ENCODE data around the gene PIK3R5. TPM values are rescaled to one million over a fixed set of nuclear protein-coding genes. Genes with fewer than 3 reads are reported as not detected.

The PIK3R5 gene
- total and polyA plus RNA-seq, 2 donors from 2014 or later, result 0.45 to 19.1 TPM

DNA sequence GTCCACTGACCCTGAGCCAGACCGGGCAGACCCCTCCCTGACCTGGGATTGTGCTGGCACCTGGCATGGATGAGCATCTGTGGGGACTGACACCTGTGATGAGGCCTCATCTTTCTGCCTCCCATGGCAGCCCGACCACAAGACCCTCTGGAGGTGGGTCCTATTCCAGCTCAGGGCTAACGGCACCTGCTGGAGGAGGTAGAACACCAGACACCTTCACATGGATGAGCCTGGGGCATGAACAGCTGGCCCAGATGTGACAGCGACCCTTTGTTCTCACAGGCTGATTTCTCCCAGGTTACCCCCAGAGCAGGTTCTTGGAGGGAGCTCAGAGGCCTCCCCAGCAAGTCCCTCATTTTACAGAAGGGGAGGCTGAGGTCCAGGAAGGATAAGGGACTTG is 51.6 kb downstream of the PIK3R5 start:
- no peak for FAIRE-seq
- H3K4me1 ChIP-seq (ENCODE audit: control insufficient read depth in 2 of 3, insufficient read depth in 2 of 3, low read depth in 1 of 3, low read length in 3 of 3), result no peaks in the 10 kb centered on the region

DNA sequence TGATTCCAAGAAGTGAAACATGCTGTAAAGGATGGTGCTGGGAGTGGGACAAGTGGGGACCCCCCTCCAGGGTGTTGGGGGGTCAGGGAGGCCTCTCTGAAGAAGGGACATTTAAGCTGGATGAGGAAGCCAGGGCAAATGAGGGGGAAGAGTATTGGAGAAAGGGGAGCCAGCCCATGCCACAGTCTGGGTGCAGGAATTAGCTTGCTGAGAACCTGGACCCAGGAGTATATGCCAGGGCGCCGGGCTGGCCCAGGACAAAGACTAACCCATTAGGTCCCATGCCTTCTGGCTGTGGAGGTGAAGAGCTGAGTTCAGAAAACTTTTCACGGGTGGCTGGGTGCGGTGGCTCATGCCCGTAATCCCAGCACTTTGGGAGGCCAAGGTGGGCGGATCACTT is 52.4 kb downstream of the PIK3R5 start:
- DNase-seq (peak in 1 of 5 donors; percentile 50), FAIRE-seq (no peak)
- no peak overlapping the region for H3K9ac ChIP-seq (ENCODE audit: low read length in 3 of 3)
- TF ChIP-seq, protein P1, sequence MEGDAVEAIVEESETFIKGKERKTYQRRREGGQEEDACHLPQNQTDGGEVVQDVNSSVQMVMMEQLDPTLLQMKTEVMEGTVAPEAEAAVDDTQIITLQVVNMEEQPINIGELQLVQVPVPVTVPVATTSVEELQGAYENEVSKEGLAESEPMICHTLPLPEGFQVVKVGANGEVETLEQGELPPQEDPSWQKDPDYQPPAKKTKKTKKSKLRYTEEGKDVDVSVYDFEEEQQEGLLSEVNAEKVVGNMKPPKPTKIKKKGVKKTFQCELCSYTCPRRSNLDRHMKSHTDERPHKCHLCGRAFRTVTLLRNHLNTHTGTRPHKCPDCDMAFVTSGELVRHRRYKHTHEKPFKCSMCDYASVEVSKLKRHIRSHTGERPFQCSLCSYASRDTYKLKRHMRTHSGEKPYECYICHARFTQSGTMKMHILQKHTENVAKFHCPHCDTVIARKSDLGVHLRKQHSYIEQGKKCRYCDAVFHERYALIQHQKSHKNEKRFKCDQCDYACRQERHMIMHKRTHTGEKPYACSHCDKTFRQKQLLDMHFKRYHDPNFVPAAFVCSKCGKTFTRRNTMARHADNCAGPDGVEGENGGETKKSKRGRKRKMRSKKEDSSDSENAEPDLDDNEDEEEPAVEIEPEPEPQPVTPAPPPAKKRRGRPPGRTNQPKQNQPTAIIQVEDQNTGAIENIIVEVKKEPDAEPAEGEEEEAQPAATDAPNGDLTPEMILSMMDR (IDR thresholded peaks at IDR 0.05; ENCODE audit: borderline replicate concordance, extremely low read depth, insufficient read depth), result no peak
- no peak overlapping the region for H3K27ac ChIP-seq (ENCODE audit: low read depth in 2 of 2, low read length in 2 of 2)
- H3K4me1 ChIP-seq (ENCODE audit: control insufficient read depth in 2 of 3, insufficient read depth in 2 of 3, low read depth in 1 of 3, low read length in 3 of 3), result no peaks in the 10 kb centered on the region
- no peak overlapping the region for H3K4me3 ChIP-seq (ENCODE audit: low read length in 3 of 3)
- H3K9me3 ChIP-seq (ENCODE audit: control insufficient read depth in 2 of 3, insufficient read depth in 1 of 3, low read length in 3 of 3), result peaks cover 0 to 6% (median 0%) of the 10 kb centered on the region in 3 donors
- H3K36me3 ChIP-seq (ENCODE audit: control insufficient read depth in 2 of 3, insufficient read depth in 3 of 3, low read length in 3 of 3), result no peaks in the 10 kb centered on the region
- intact Hi-C loops (cut with DNase I), result no loop called here
- no peaks in the 10 kb centered on the region for H3K27me3 ChIP-seq (ENCODE audit: control insufficient read depth, insufficient read depth, low read length)

More for the DNA sequence above, 51.6 kb downstream of the PIK3R5 start:
- TF ChIP-seq, protein P1 (IDR thresholded peaks at IDR 0.05; ENCODE audit: borderline replicate concordance, extremely low read depth, insufficient read depth), result no peak
- Histone ChIP-seq H3K36me3 (ENCODE audit: control insufficient read depth in 2 of 3, insufficient read depth in 3 of 3, low read length in 3 of 3) (no peaks in the 10 kb centered on the region), H3K4me3 (ENCODE audit: low read length in 3 of 3) (no peak overlapping the region), H3K27ac (ENCODE audit: low read depth in 2 of 2, low read length in 2 of 2) (no peak overlapping the region), H3K9me3 (ENCODE audit: control insufficient read depth in 2 of 3, insufficient read depth in 1 of 3, low read length in 3 of 3) (peaks cover 0 to 7% (median 0%) of the 10 kb centered on the region in 3 donors), H3K27me3 (ENCODE audit: control insufficient read depth, insufficient read depth, low read length) (no peaks in the 10 kb centered on the region), H3K9ac (ENCODE audit: low read length in 3 of 3) (no peak overlapping the region)
- peak in 1 of 5 donors; percentile 31 for DNase-seq
- intact Hi-C loops (cut with DNase I), result no loop called here

DNA sequence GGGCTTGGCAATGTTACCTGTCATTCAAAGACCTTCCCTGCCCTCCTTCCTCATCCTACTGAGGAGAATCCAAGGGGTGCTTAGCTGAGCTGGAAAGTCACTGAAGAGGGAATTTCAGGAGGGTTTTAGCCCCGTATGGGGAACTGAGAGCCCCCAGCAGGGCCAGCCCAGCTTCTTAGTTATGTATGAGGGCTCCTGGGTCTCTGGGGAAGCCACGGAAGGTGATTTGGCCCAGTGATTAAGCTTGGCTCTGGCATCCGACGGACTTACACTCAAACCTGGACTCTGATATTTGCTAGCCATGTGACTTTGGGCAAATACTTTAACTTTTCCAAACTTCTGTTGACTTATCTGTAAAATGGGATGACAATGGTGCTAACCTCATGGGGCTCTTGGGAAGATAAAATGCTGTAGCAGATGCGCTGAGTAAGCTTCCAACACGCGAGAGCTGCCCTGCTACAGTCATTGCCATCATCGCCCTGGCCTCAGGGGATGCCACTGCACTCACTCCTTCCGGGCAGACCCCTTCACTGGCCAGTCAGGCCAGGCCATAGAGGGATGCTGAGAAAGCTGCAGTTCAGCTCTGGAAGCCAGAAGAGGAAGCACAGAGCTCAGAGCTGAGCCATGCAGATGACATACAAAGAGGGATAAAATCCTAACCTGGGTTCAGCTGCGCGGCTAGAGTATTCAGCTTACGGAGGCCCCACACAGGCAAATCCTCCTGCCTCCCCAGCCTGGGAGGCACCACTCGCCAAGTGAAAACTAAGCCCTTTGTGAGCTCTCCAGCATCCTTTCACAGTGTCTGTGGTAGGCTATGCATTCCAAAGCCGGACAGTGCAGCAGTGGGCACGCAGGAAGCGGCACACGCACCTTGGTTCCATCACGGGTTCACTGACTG is 53.2 kb downstream of the PIK3R5 start:
- no peaks in the 10 kb centered on the region for H3K27me3 ChIP-seq (ENCODE audit: control insufficient read depth, insufficient read depth, low read length)
- H3K9me3 ChIP-seq (ENCODE audit: control insufficient read depth in 2 of 3, insufficient read depth in 1 of 3, low read length in 3 of 3), result peaks cover 0 to 4% (median 0%) of the 10 kb centered on the region in 3 donors
- no peak overlapping the region for H3K4me3 ChIP-seq (ENCODE audit: low read length in 3 of 3)
- TF ChIP-seq, protein P1 (IDR thresholded peaks at IDR 0.05; ENCODE audit: borderline replicate concordance, extremely low read depth, insufficient read depth), result no peak
- H3K36me3 ChIP-seq (ENCODE audit: control insufficient read depth in 2 of 3, insufficient read depth in 3 of 3, low read length in 3 of 3), result no peaks in the 10 kb centered on the region
- DNase-seq, result no peak
- intact Hi-C loops (cut with DNase I), result no loop called here
- no peak overlapping the region for H3K27ac ChIP-seq (ENCODE audit: low read depth in 2 of 2, low read length in 2 of 2)
- no peak for FAIRE-seq
- H3K4me1 ChIP-seq (ENCODE audit: control insufficient read depth in 2 of 3, insufficient read depth in 2 of 3, low read depth in 1 of 3, low read length in 3 of 3), result no peaks in the 10 kb centered on the region
- no peak overlapping the region for H3K9ac ChIP-seq (ENCODE audit: low read length in 3 of 3)
